ENCODE data around the gene CFTR. TPM values are rescaled to one million over a fixed set of nuclear protein-coding genes. Genes with fewer than 3 reads are reported as not detected.

Gene CFTR
- total RNA-seq, 2 experiments from 2014 or later = not detected

GRCh38 chr7:117672453-117672852 lies 192.6 kb downstream of the CFTR start:
- ATAC-seq (ENCODE audit: poor library complexity) = no peak

GRCh38 chr7:117673367-117673766 lies 193.5 kb downstream of the CFTR start:
- H3K27ac ChIP-seq (ENCODE audit: low read depth in 1 of 2, low read length in 2 of 2) = no peak overlapping the region
- H3K9me3 Mint-ChIP-seq = no peaks in the 10 kb centered on the region
- intact Hi-C loops (cut with DNase I, micrococcal nuclease) = no loop called here
- no peaks in the 10 kb centered on the region for H3K4me1 Mint-ChIP-seq (ENCODE audit: low read depth)
- H3K9me3 ChIP-seq (ENCODE audit: control insufficient read depth in 1 of 2, insufficient read depth in 1 of 2, low read length in 2 of 2) = peaks cover 0 to 4% of the 10 kb centered on the region in 2 experiments
- DNase-seq (no peak), ATAC-seq (ENCODE audit: poor library complexity) (no peak)
- H3K36me3 Mint-ChIP-seq (ENCODE audit: low read depth) = no peaks in the 10 kb centered on the region
- no peak overlapping the region for H3K27ac Mint-ChIP-seq
- H3K4me3 Mint-ChIP-seq = no peak overlapping the region
- no peaks in the 10 kb centered on the region for H3K27me3 ChIP-seq (ENCODE audit: control insufficient read depth in 1 of 2, insufficient read depth in 2 of 2, low read length in 2 of 2)
- CTCF ChIA-PET = no interaction called here
- no peaks in the 10 kb centered on the region for H3K36me3 ChIP-seq (ENCODE audit: insufficient read depth, low read length)
- H3K4me1 ChIP-seq (ENCODE audit: insufficient read depth, low read length) = no peaks in the 10 kb centered on the region
- H3K27me3 Mint-ChIP-seq = no peaks in the 10 kb centered on the region
- no peak overlapping the region for H3K4me3 ChIP-seq (ENCODE audit: low read length)
- no peak for TF ChIP-seq CTCF (IDR thresholded peaks at IDR 0.05)
- POLR2A ChIA-PET = no interaction called here

More at GRCh38 chr7:117672453-117672852, 192.6 kb downstream of the CFTR start:
- no peaks in the 10 kb centered on the region for H3K9me3 Mint-ChIP-seq
- H3K27me3 Mint-ChIP-seq = no peaks in the 10 kb centered on the region
- Histone ChIP-seq H3K36me3 (ENCODE audit: insufficient read depth, low read length) (no peaks in the 10 kb centered on the region), H3K9me3 (ENCODE audit: control insufficient read depth in 1 of 2, insufficient read depth in 1 of 2, low read length in 2 of 2) (peaks cover 0 to 4% of the 10 kb centered on the region in 2 experiments), H3K27me3 (ENCODE audit: control insufficient read depth in 1 of 2, insufficient read depth in 2 of 2, low read length in 2 of 2) (no peaks in the 10 kb centered on the region), H3K4me3 (ENCODE audit: low read length) (no peak overlapping the region), H3K4me1 (ENCODE audit: insufficient read depth, low read length) (no peaks in the 10 kb centered on the region), H3K27ac (ENCODE audit: low read depth in 1 of 2, low read length in 2 of 2) (no peak overlapping the region)
- intact Hi-C loops (cut with DNase I, micrococcal nuclease) = no loop called here
- no peak for DNase-seq
- no peak for TF ChIP-seq CTCF (IDR thresholded peaks at IDR 0.05)
- ChIA-PET POLR2A (no interaction called here), CTCF (no interaction called here)
- no peaks in the 10 kb centered on the region for H3K36me3 Mint-ChIP-seq (ENCODE audit: low read depth)
- no peaks in the 10 kb centered on the region for H3K4me1 Mint-ChIP-seq (ENCODE audit: low read depth)
- H3K4me3 Mint-ChIP-seq = no peak overlapping the region
- H3K27ac Mint-ChIP-seq = no peak overlapping the region

- Mint-ChIP-seq H3K27ac (no peak overlapping the region), H3K4me3 (no peak overlapping the region), H3K9me3 (no peaks in the 10 kb centered on the region), H3K27me3 (no peaks in the 10 kb centered on the region), H3K36me3 (ENCODE audit: low read depth) (no peaks in the 10 kb centered on the region), H3K4me1 (ENCODE audit: low read depth) (no peaks in the 10 kb centered on the region)
- ChIA-PET POLR2A (no interaction called here), CTCF (no interaction called here)
- Histone ChIP-seq H3K4me1 (ENCODE audit: insufficient read depth, low read length) (no peaks in the 10 kb centered on the region), H3K36me3 (ENCODE audit: insufficient read depth, low read length) (no peaks in the 10 kb centered on the region), H3K4me3 (ENCODE audit: low read length) (no peak overlapping the region), H3K27me3 (ENCODE audit: control insufficient read depth in 1 of 2, insufficient read depth in 2 of 2, low read length in 2 of 2) (no peaks in the 10 kb centered on the region), H3K27ac (ENCODE audit: low read depth in 1 of 2, low read length in 2 of 2) (no peak overlapping the region), H3K9me3 (ENCODE audit: control insufficient read depth in 1 of 2, insufficient read depth in 1 of 2, low read length in 2 of 2) (peaks cover 0 to 4% of the 10 kb centered on the region in 2 experiments)
- DNase-seq = no peak
- intact Hi-C loops (cut with DNase I, micrococcal nuclease) = no loop called here
- TF ChIP-seq CTCF (IDR thresholded peaks at IDR 0.05) = no peak
- ATAC-seq (ENCODE audit: poor library complexity) = no peak
Measured at GRCh38 chr7:117673839-117674238, 194.0 kb downstream of the CFTR start.

Data from CD4-positive, alpha-beta T cell (primary cell).